Right lobe of liver (tissue), 4 donors: ENCODE measurements around the gene CEP57L1.

ENCODE experiments used
- POLR2A ChIP-seq: fragments of 450-650 bp; IDR thresholded peaks from one replicate; pipeline ENCODE4 v1.6.1; 2017; ENCODE audit warnings: antibody characterized with exemption, mild to moderate bottlenecking
- TF ChIP-seq, protein P1 (sequence below), 4 donors: fragments of 200-600 bp in 3 of 4; fragments of 450-650 bp in 1 of 4; IDR thresholded peaks; one replicate each; pipeline versions ENCODE4 v1.5.1 to v1.8.0; 2016 to 2022; ENCODE audit warnings: antibody characterized with exemption in 4 of 4, mild to moderate bottlenecking in 2 of 4
- donor health status: DM: no; HTN: no; CAD: no.
- donor health status: DM: no; HTN: no; CAD: no.
- donor health status: DM: no; HTN: yes; CAD: no.

DNA sequence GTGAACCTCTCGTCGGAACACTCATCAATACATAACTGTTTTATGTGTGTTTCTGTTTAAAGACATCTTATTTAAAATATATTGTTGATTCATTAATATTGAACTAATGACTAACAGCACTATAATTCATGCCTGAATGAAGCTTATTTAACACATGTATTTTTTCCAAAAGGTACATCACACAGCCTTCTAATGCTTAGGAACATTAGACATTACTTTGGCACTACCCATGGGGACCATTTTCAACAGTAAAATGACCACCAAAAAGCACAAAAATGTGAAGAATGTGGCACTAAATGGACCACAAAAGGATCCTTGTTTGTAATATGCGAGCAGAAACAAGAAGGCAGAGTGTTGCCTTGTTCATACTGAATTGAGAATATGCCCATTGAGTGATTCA is 109.2 kb downstream of the CEP57L1 start:
- TF ChIP-seq, protein P1, sequence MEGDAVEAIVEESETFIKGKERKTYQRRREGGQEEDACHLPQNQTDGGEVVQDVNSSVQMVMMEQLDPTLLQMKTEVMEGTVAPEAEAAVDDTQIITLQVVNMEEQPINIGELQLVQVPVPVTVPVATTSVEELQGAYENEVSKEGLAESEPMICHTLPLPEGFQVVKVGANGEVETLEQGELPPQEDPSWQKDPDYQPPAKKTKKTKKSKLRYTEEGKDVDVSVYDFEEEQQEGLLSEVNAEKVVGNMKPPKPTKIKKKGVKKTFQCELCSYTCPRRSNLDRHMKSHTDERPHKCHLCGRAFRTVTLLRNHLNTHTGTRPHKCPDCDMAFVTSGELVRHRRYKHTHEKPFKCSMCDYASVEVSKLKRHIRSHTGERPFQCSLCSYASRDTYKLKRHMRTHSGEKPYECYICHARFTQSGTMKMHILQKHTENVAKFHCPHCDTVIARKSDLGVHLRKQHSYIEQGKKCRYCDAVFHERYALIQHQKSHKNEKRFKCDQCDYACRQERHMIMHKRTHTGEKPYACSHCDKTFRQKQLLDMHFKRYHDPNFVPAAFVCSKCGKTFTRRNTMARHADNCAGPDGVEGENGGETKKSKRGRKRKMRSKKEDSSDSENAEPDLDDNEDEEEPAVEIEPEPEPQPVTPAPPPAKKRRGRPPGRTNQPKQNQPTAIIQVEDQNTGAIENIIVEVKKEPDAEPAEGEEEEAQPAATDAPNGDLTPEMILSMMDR (IDR thresholded peaks at IDR 0.05): no peak
- TF ChIP-seq POLR2A: no peak
